GM12864 (cell line): ENCODE results near the gene FRMD4A.

Source experiments
- DNase-seq: peaks from one replicate; pipeline ENCODE4 v3.0.0-alpha.2; 2011; ENCODE audit warnings: low read depth
- H3K4me3 ChIP-seq: 2 replicates; pipeline ENCODE4 v1.5.1; 2011; ENCODE audit warnings: mild to moderate bottlenecking, low read depth, low read length, control low read depth
- TF ChIP-seq, protein P1 (sequence below): IDR thresholded peaks from 2 replicates; pipeline ENCODE4 v1.5.1; 2011; ENCODE audit warnings: low read depth, mild to moderate bottlenecking, moderate library complexity, low read length, control low read depth, inconsistent platforms; ENCODE audit errors: missing control alignments

The FRMD4A gene

DNA sequence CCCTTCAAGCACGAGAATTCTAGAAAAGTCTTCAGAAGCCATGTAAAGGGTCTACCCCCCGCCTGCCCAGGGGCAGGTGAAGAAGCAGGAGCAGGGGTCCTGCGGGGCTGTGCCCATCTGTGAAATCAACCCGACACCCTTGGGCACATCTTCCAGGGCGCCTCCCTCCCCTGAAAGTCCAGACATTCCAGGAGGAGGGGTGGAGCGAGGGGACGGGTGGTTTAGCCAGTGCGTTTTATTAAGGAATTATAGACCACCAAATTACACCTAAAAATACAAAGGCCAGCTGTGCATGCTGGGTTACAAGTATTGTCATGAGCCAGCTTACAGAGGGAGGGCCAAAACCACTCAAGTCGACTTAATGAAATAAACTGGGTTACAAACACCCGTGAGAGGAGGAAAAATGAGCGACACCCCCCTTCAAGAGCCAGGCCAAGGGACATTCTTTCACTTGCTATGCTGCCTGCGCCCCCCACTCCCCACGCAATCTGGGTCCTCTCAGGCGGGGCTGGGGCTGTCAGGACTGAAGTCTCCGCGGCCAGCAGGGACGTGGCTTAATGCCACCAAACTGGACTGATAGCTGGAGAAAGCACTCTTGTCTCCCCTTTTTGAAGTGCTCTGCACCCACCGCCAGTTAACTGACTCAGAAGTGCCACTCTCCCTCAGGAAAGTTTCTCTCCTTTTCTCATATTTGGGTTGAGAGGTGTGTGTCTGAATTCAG, 360.3 kb downstream of the FRMD4A start:
- no peak overlapping the region for H3K4me3 ChIP-seq
- DNase-seq, result no peak

DNA sequence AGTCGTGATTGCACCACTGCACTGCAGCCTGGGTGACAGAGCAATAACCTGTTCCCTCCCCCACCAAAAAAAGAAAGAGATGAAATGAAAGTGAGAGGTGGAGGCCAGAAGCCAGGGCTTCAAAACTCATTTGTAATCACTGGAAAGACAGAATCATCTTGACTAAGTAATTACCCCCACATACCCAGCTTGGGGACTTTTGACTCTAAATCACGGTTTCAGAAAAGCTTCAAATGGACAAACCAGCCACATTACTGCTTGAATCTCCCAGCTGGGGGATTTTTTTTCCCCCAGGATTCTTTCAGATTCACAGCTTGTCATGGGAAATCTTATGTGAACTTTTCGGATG, 361.0 kb downstream of the FRMD4A start:
- TF ChIP-seq, protein P1, sequence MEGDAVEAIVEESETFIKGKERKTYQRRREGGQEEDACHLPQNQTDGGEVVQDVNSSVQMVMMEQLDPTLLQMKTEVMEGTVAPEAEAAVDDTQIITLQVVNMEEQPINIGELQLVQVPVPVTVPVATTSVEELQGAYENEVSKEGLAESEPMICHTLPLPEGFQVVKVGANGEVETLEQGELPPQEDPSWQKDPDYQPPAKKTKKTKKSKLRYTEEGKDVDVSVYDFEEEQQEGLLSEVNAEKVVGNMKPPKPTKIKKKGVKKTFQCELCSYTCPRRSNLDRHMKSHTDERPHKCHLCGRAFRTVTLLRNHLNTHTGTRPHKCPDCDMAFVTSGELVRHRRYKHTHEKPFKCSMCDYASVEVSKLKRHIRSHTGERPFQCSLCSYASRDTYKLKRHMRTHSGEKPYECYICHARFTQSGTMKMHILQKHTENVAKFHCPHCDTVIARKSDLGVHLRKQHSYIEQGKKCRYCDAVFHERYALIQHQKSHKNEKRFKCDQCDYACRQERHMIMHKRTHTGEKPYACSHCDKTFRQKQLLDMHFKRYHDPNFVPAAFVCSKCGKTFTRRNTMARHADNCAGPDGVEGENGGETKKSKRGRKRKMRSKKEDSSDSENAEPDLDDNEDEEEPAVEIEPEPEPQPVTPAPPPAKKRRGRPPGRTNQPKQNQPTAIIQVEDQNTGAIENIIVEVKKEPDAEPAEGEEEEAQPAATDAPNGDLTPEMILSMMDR, result no peak
- H3K4me3 ChIP-seq, result no peak overlapping the region
- DNase-seq, result no peak

More for the DNA sequence above, 360.3 kb downstream of the FRMD4A start:
- TF ChIP-seq, protein P1, result no peak

DNA sequence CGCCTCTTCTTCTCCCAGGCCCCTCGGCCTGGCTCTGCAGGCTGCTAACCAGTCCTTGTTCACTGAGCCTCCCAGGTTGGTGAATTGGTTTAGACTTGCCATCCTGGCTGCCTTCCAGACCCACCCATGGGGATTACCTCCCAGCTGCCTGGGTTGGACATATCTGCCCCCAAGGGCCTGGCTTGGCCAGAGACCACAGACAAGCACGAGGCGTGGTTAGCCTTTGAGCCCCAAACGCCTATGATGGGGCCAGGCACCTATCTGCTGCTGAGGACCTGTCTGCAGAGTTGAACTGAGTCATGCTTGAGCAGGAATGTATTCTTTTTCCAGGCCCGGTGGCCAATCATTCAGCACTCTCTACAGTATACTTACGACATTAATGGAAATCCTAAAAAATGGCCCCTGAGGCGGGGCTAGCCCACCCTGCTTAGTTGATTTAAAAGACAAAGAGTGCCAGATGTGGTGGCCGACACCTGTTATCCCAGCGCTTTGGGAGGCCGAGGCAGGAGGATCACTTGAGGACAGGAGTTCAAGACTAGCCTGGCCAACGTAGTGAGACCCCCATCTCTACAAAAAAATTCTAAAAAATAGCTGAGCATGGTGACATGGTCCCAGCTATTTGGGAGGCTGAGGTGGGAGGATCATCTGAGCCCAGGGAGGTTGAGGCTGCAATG, 361.5 kb downstream of the FRMD4A start:
- TF ChIP-seq, protein P1, result no peak
- no peak for DNase-seq
- no peak overlapping the region for H3K4me3 ChIP-seq

DNA sequence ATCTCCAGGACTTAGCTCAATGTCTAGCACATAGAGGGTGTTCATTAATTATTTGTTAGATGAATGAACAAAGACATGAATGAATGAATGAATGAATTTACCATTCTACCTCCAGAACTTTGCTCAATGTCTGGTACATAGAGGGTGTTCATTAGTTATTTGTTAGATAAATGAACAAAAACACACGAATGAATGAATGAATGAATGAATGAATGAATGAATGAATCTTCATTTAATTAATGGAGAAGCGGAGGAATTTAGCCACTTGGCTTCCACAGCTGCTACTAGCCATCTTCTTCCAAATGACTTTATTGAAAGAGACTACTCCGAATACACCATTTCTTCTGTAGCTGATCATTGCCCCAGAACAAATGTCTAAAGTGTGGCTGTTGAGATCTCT, 368.9 kb downstream of the FRMD4A start:
- TF ChIP-seq, protein P1, result no peak
- no peak for DNase-seq
- H3K4me3 ChIP-seq, result no peak overlapping the region

DNA sequence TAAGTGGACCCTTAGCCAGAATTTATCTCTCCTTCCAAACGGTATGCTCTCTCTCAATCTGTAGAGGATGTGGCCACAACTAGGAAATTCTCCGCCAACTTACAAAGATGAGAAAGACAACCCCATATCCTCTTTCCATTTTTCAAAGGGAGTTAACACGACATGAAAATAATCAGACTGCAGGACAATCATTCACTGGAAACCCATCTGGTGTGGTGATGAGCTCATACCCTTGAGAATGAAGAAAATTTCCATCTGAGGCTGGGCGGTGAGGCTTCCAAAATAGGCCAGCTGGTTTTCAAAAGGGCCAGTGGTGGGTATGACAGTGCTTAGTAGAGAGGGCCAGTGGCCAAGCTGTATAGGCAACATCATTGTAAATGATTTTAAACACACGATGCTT, 369.6 kb downstream of the FRMD4A start:
- TF ChIP-seq, protein P1, result no peak
- no peak for DNase-seq
- H3K4me3 ChIP-seq, result no peak overlapping the region

DNA sequence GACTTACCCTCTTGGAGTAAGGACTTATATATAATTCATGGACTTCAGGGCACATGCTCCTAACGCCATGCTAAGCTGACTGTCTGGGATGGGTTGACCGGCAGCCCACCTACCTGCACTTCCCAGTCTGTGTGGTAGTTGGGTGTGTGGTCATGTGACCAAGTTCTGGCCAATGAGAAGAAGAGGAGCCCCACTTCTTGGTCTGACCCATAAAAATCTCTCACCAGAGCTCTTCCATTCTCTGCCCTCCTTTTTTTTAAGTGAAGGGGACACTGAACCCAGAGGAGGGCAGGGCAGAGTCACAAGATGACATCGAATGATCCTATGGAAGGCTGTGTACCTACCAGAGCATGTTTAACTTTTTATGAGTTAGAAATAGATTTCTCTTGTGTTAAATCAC, 370.1 kb downstream of the FRMD4A start:
- TF ChIP-seq, protein P1, result no peak
- no peak overlapping the region for H3K4me3 ChIP-seq
- DNase-seq, result no peak
